Measurements from ENCODE around the gene B3GALT5. TPM values are rescaled to one million over a fixed set of nuclear protein-coding genes. Genes with fewer than 3 reads are reported as not detected.

The B3GALT5 gene
- total RNA-seq, 1 donor from 2014 or later = not detected

DNA sequence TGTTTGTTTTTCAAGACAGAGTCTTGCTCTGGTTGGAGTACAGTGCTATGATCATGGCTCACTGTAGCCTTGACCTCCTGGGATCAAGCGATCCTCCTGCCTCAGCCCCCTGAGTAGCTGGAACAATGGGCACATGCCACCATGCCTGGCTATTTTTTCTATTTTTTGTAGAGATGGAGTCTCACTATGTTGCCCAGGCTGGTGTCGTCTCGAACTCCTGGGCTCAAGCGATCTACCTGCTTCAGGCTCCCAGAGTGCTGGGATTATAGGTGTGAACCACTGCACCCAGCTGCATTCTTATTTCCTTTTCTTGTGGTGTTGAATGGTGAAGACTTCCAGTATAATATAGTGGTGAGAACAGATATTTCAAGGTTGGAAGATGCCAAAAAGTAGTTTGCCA lies 28.0 kb downstream of the B3GALT5 start:
- no peaks in the 10 kb centered on the region for H3K36me3 Mint-ChIP-seq (ENCODE audit: low read depth)
- no peak overlapping the region for H3K27ac Mint-ChIP-seq

DNA sequence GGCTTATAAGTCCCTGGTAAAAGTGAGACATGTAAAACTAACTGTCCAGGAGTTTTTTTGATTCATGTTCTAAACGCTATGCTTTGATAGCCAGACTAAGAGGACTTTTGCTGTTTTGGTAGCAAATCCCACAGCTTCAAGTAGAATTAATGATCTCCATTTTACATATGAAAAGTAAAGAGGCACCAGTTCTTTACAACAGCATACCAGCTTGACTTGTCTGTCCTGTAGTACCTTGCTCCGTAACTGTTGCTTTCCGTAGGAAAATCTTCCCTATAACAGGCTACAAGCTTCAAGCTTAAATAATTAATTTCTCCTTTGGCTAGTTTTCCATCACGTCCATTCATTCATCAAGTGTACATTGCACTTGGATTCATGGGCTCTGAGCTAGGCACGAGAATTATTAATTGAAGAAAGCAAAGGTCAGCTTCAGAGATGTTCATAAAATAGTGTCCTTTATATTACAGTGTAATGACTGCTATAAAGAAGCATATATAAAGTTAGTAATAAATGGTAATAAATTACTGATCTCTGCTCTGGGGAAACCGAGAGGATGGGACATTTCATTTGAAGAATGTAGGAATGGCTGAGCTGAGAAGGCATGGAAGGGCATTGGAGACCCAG lies 29.2 kb downstream of the B3GALT5 start:
- DNase-seq (ENCODE audit: low spot score) = no peak
- H3K4me1 Mint-ChIP-seq (ENCODE audit: low read depth) = no peaks in the 10 kb centered on the region
- no peaks in the 10 kb centered on the region for H3K27me3 Mint-ChIP-seq (ENCODE audit: insufficient read depth)
- H3K9me3 Mint-ChIP-seq = no peaks in the 10 kb centered on the region
- intact Hi-C loops (cut with micrococcal nuclease) = no loop called here
- H3K4me3 Mint-ChIP-seq = no peak overlapping the region
- no peaks in the 10 kb centered on the region for H3K36me3 Mint-ChIP-seq (ENCODE audit: low read depth)
- H3K27ac Mint-ChIP-seq = no peak overlapping the region

More for the DNA sequence above, 28.0 kb downstream of the B3GALT5 start:
- H3K4me3 Mint-ChIP-seq = no peak overlapping the region
- intact Hi-C loops (cut with micrococcal nuclease) = no loop called here
- H3K27me3 Mint-ChIP-seq (ENCODE audit: insufficient read depth) = no peaks in the 10 kb centered on the region
- H3K4me1 Mint-ChIP-seq (ENCODE audit: low read depth) = no peaks in the 10 kb centered on the region
- H3K9me3 Mint-ChIP-seq = no peaks in the 10 kb centered on the region
- DNase-seq (ENCODE audit: low spot score) = no peak

DNA sequence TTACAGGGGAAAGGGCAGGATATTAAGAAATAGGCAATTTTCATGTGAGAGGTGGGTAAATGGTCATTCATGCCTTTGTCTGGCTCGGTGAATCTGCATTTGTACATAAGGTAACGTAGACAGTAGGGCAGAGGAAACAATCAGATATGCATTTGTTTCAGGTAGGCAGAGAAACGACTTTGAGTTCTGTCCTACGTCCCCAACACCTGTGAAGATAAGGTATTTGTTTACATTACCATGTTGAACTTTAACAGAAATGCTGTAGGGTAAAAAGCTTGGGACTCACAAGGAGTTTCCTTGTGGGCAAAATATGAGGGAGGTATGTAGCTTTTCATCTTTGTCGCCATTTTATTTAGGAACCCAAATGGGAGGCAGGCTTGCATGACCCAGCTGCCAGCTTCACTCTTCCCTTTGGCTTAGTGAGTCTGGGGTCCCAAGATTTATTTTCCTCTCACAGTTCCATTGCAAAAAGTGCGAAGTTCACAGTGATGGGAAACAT lies 31.4 kb downstream of the B3GALT5 start:
- H3K27ac Mint-ChIP-seq = no peak overlapping the region

DNA sequence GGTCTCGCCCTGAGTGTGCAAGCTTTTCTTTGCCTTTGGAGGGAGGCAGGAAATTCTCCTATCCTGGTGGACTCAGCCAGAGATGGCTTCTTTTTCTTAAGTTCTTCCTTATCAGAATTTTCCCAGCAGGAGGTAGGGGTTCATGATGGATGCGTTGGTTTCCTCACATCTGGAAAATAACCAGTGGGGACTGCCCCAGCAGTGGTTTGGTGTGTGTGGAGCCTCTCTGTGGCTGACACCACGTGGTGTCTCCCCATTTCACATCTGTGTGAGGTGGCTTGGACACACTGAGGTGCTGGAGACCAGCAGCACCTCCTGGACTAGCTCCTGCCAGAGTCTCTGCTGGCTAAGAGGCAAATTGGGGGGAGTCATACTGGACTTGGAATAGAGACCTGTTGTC lies 32.6 kb downstream of the B3GALT5 start:
- no peak for DNase-seq (ENCODE audit: low spot score)
- Mint-ChIP-seq H3K4me3 (no peak overlapping the region), H3K36me3 (ENCODE audit: low read depth) (no peaks in the 10 kb centered on the region), H3K27ac (no peak overlapping the region), H3K27me3 (ENCODE audit: insufficient read depth) (no peaks in the 10 kb centered on the region), H3K4me1 (ENCODE audit: low read depth) (no peaks in the 10 kb centered on the region), H3K9me3 (no peaks in the 10 kb centered on the region)
- intact Hi-C loops (cut with micrococcal nuclease) = no loop called here

More for the DNA sequence above, 31.4 kb downstream of the B3GALT5 start:
- intact Hi-C loops (cut with micrococcal nuclease) = no loop called here
- H3K36me3 Mint-ChIP-seq (ENCODE audit: low read depth) = no peaks in the 10 kb centered on the region
- no peaks in the 10 kb centered on the region for H3K27me3 Mint-ChIP-seq (ENCODE audit: insufficient read depth)
- DNase-seq (ENCODE audit: low spot score) = no peak
- no peaks in the 10 kb centered on the region for H3K9me3 Mint-ChIP-seq
- H3K4me3 Mint-ChIP-seq = no peak overlapping the region
- H3K4me1 Mint-ChIP-seq (ENCODE audit: low read depth) = no peaks in the 10 kb centered on the region

DNA sequence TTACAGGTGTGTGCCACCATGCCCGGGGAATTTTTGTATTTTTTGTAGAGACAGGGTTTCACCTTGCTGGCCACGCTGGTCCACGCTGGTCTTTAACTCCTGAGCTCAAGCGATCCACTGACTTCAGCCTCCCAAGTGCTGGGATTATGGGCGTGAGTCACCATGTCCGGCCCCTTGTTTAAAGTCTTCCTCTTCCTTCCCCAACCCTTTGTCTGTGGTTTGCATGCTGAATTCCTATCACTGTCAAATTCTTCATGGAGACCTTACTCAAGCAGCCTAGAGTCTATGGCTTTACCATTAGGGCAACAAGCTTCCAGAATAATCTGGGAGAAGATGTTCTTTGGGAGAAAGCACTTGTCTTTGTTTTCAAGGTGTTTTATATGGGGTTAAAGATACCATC lies 34.7 kb downstream of the B3GALT5 start:
- Mint-ChIP-seq H3K27me3 (ENCODE audit: insufficient read depth) (no peaks in the 10 kb centered on the region), H3K9me3 (no peaks in the 10 kb centered on the region), H3K27ac (no peak overlapping the region), H3K36me3 (ENCODE audit: low read depth) (no peaks in the 10 kb centered on the region), H3K4me1 (ENCODE audit: low read depth) (no peaks in the 10 kb centered on the region), H3K4me3 (no peak overlapping the region)
- DNase-seq (ENCODE audit: low spot score) = no peak
- intact Hi-C loops (cut with micrococcal nuclease) = no loop called here

DNA sequence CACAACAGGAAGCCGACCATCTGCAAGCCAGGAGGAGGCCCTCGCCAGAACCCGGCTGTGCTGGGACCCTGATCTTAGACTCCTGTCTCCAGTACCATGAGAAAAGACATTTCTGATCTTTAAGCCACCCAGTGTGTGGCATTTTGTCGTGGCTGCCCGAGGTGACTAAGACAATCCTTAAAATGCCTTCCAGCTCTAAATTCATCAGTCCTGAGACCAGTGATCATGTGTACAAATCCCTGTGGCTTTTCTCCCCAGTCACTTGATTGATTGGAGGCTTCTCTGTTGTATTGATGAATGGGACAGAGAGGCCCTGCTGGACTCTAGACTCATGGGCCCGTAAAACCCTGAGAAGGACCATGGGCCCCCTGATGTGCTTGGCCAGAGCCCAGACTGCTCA lies 36.1 kb downstream of the B3GALT5 start:
- intact Hi-C loops (cut with micrococcal nuclease) = no loop called here
- DNase-seq (ENCODE audit: low spot score) = no peak
- no peaks in the 10 kb centered on the region for H3K36me3 Mint-ChIP-seq (ENCODE audit: low read depth)
- no peak overlapping the region for H3K27ac Mint-ChIP-seq
- H3K4me1 Mint-ChIP-seq (ENCODE audit: low read depth) = no peaks in the 10 kb centered on the region
- H3K27me3 Mint-ChIP-seq (ENCODE audit: insufficient read depth) = no peaks in the 10 kb centered on the region
- no peaks in the 10 kb centered on the region for H3K9me3 Mint-ChIP-seq
- no peak overlapping the region for H3K4me3 Mint-ChIP-seq

DNA sequence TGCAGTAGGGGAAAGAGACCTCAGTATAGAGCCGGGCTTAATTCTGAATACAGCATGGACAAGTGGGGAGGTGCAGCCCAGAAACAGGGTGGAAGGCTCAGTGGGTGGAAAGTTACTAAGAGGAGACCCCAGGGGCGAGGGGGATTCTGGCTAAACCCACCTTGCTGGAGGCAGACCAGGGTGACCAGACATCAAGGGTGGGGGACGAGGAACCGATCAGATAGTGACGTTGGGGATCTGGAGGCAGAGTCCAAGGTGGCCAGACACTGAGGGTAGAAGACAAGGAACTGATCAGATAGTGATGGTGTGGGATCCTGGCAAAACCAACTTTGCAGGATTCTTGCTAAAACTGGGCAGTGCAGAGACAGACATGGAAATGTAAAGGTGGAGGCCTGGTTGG lies 36.8 kb downstream of the B3GALT5 start:
- Mint-ChIP-seq H3K27me3 (ENCODE audit: insufficient read depth) (no peaks in the 10 kb centered on the region), H3K4me3 (no peak overlapping the region), H3K27ac (no peak overlapping the region), H3K4me1 (ENCODE audit: low read depth) (no peaks in the 10 kb centered on the region), H3K36me3 (ENCODE audit: low read depth) (no peaks in the 10 kb centered on the region), H3K9me3 (no peaks in the 10 kb centered on the region)
- DNase-seq (ENCODE audit: low spot score) = no peak
- intact Hi-C loops (cut with micrococcal nuclease) = no loop called here

DNA sequence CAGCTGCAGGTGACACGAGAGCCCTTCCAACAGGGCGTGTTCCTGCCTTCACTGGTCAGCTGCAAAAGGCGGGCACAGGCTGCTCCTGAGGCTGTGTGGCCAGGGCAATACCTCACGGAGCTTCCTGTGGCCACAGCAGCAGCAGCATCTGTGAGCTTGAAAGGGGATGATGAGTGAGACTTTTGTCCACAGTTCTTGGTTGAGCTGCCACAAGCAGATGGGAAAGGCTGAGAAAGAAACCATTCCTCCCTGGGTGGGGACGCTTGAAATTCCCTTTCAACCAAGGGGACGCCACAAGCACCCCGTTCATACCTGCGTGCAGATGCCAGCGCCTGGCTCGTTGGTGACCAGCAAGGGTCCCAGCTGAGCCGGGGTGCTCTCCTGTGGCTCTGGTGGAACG lies 37.6 kb downstream of the B3GALT5 start:
- Mint-ChIP-seq H3K27ac (no peak overlapping the region), H3K4me1 (ENCODE audit: low read depth) (no peaks in the 10 kb centered on the region), H3K9me3 (no peaks in the 10 kb centered on the region), H3K36me3 (ENCODE audit: low read depth) (no peaks in the 10 kb centered on the region), H3K4me3 (no peak overlapping the region), H3K27me3 (ENCODE audit: insufficient read depth) (no peaks in the 10 kb centered on the region)
- no peak for DNase-seq (ENCODE audit: low spot score)
- intact Hi-C loops (cut with micrococcal nuclease) = no loop called here

DNA sequence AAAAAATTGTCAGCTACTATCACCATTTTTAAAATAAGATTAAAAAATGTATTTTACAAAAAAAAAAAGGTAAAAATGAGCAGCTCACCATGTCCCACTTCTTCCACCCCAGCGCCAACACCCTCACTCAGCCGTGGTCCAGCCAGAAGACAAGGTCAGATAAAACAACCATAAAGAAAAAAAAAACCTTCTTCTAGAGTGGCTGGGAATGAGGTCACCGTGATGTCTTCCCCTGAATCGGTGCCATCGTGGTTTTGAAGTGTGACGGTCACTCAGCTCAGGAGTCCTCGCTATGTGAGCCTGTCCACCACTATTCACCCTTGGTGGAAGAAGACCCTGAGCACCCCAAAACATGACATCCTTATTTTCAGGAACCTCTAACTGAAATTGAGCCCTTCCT lies 38.1 kb downstream of the B3GALT5 start:
- Mint-ChIP-seq H3K27me3 (ENCODE audit: insufficient read depth) (no peaks in the 10 kb centered on the region), H3K36me3 (ENCODE audit: low read depth) (no peaks in the 10 kb centered on the region), H3K9me3 (no peaks in the 10 kb centered on the region), H3K4me1 (ENCODE audit: low read depth) (no peaks in the 10 kb centered on the region), H3K4me3 (no peak overlapping the region), H3K27ac (no peak overlapping the region)
- intact Hi-C loops (cut with micrococcal nuclease) = no loop called here
- no peak for DNase-seq (ENCODE audit: low spot score)

DNA sequence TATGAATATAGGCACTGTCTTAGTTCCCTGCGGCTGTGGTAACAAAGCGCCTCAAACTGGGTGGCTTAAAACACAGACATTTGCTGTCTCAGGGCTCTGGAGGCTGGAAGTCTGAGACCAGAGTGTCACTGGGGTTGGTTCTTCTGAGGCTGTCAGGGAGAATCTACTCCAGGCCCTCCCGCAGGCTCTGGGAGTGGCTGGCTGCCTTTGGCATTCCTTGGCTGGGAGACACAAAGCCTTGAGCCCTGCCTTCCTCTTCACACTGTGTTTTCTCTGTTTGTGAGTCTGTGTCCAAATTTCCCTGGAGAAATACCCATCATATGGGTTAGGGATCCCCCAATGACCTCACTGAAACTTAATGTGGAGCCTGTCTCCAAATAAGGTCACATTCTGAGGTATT lies 38.5 kb downstream of the B3GALT5 start:
- H3K36me3 Mint-ChIP-seq (ENCODE audit: low read depth) = no peaks in the 10 kb centered on the region
- no peak for DNase-seq (ENCODE audit: low spot score)
- no peaks in the 10 kb centered on the region for H3K9me3 Mint-ChIP-seq
- no peak overlapping the region for H3K27ac Mint-ChIP-seq
- H3K4me3 Mint-ChIP-seq = no peak overlapping the region
- H3K4me1 Mint-ChIP-seq (ENCODE audit: low read depth) = no peaks in the 10 kb centered on the region
- no peaks in the 10 kb centered on the region for H3K27me3 Mint-ChIP-seq (ENCODE audit: insufficient read depth)
- intact Hi-C loops (cut with micrococcal nuclease) = no loop called here

DNA sequence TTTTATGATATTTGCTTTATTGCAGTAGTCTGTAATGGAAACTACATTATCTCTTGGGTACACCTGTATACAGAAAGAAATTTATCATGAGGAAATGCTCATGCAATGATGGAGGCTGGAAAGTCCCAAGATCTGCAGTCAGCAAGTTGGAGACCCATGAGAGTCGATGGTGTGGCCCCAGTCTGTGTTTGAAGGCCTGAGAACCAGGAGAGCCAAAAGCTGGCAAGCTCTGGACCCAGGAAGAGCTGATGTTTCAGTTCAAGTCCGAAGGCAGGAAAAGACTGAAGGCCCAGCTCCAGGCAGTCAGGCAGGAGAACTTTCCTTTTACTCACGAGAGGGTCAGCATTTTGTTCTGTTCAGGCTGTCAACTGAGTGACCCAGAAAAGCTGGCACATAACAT lies 42.2 kb downstream of the B3GALT5 start:
- no peak for DNase-seq (ENCODE audit: low spot score)
- Mint-ChIP-seq H3K36me3 (ENCODE audit: low read depth) (no peaks in the 10 kb centered on the region), H3K27ac (no peak overlapping the region), H3K4me3 (no peak overlapping the region), H3K4me1 (ENCODE audit: low read depth) (no peaks in the 10 kb centered on the region), H3K27me3 (ENCODE audit: insufficient read depth) (no peaks in the 10 kb centered on the region), H3K9me3 (no peaks in the 10 kb centered on the region)
- intact Hi-C loops (cut with micrococcal nuclease) = no loop called here

DNA sequence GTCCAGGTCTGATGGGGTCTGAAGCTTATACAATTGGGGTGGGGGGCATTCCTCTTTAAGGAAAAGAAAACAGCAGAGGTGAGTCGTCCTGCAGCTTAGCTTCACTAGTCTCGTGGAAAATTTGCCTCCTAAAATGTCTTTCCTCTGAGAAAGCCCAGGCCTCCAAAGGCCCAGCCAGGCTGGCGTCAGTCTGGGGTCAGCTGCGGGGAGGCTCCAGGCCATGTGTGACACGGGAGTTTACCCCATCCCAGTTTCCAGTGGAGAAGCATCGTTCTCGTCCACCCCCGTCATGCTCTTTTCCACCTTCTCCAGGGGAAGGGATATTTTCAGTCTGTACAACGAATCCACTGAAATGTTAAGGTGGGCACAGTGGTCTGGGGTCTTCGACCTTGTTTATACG lies 42.8 kb downstream of the B3GALT5 start:
- Mint-ChIP-seq H3K27ac (no peak overlapping the region), H3K9me3 (no peaks in the 10 kb centered on the region), H3K4me3 (no peak overlapping the region), H3K4me1 (ENCODE audit: low read depth) (no peaks in the 10 kb centered on the region), H3K36me3 (ENCODE audit: low read depth) (no peaks in the 10 kb centered on the region), H3K27me3 (ENCODE audit: insufficient read depth) (no peaks in the 10 kb centered on the region)
- intact Hi-C loops (cut with micrococcal nuclease) = no loop called here
- no peak for DNase-seq (ENCODE audit: low spot score)

DNA sequence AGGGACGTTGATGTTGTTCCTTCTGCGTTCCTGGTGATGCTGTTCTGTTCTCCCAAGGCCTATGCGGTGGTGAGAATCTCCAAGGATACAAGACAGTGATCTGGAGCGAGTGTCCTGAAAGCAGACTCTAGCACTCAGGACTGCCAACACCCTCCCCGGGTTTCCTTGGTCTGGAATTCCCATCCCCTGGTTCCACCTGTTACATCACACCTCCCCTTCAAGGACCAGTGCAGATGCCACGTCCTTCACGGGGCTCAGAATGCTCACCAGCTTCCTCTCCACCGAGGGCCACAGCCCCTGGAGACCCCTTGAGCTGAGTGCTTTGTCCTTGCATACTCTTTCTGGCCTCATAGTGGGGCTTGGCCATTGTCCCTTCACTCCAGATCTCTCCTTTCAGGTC lies 43.5 kb downstream of the B3GALT5 start:
- H3K36me3 Mint-ChIP-seq (ENCODE audit: low read depth) = no peaks in the 10 kb centered on the region
- H3K27ac Mint-ChIP-seq = no peak overlapping the region
- no peaks in the 10 kb centered on the region for H3K9me3 Mint-ChIP-seq
- intact Hi-C loops (cut with micrococcal nuclease) = no loop called here
- H3K4me3 Mint-ChIP-seq = no peak overlapping the region
- DNase-seq (ENCODE audit: low spot score) = no peak
- no peaks in the 10 kb centered on the region for H3K4me1 Mint-ChIP-seq (ENCODE audit: low read depth)
- H3K27me3 Mint-ChIP-seq (ENCODE audit: insufficient read depth) = no peaks in the 10 kb centered on the region

DNA sequence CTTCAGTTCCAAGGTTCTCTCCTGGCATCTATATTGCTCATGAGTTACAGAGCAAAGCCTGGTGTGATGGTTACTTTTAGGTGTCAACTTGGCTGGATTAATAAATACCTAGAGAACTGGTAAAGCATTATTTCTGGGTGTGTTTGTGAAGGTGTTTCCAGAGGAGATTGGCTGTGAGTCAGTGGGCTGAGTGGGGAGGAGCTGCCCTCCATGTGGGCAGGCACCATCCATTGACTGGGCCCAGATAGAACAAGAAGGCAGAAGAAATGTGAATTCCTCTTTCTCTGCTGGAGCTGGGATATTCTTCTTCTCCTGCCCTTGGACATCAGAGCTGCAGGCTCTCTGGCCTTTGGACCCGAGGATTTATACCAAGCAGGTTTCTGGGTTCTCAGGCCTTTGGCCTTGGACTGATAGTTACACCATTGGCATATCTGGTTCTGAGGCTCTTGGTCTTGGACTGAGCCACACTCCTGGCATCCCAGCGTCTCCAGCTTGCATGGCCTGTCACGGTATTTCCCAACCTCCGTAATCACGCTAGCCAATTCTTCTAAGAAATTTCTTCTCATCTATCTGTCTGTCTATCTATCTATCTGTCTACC lies 44.5 kb downstream of the B3GALT5 start:
- no peaks in the 10 kb centered on the region for H3K4me1 Mint-ChIP-seq (ENCODE audit: low read depth)
- H3K36me3 Mint-ChIP-seq (ENCODE audit: low read depth) = no peaks in the 10 kb centered on the region
- no peaks in the 10 kb centered on the region for H3K9me3 Mint-ChIP-seq
- intact Hi-C loops (cut with micrococcal nuclease) = no loop called here
- H3K27me3 Mint-ChIP-seq (ENCODE audit: insufficient read depth) = no peaks in the 10 kb centered on the region
- no peak overlapping the region for H3K27ac Mint-ChIP-seq
- DNase-seq (ENCODE audit: low spot score) = no peak
- H3K4me3 Mint-ChIP-seq = no peak overlapping the region
